H4 (cell line): Measurements from ENCODE around the gene NELL1. TPM values are rescaled to one million over a fixed set of nuclear protein-coding genes. Genes with fewer than 3 reads are reported as not detected.
"Not testable (repeated sequence)": the region's sequence is repeated elsewhere in the genome, so short reads cannot be mapped to it uniquely, and the experiment has no call there.

ENCODE experiments used
- DNase-seq: peaks from one replicate; pipeline ENCODE4 v3.0.0-alpha.2; 2015; ENCODE audit warnings: low spot score
- total RNA-seq: library from RNA; depleted of rRNA; stranded (reverse); fragments of >200 nt; shearing (Covaris generic); gene quantifications from 2 replicates; pipeline ENCODE4 v1.2.3, GENCODE V29; 2014

The NELL1 gene
- total RNA-seq, 1 experiment from 2014 or later: 0.02 TPM

DNA sequence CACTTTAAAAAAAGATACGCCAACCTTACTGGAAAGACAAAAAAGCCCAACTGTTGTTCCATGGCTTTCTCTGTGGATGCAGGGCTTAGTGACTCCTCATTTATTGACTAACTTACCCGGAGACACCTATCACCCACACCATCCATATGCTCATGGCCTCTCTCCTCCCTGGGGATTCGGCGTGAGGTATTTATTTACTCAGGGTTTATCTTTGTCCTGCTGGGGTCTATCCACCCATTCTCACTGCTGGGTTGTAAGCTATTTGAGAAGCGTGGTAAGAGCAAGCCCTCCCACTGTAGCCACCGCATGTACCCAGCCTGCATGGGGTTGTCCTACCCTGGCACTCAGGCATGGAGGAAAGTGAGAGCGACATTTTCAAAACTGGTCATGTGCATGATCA lies 93.6 kb downstream of the NELL1 start:
- DNase-seq: no peak

DNA sequence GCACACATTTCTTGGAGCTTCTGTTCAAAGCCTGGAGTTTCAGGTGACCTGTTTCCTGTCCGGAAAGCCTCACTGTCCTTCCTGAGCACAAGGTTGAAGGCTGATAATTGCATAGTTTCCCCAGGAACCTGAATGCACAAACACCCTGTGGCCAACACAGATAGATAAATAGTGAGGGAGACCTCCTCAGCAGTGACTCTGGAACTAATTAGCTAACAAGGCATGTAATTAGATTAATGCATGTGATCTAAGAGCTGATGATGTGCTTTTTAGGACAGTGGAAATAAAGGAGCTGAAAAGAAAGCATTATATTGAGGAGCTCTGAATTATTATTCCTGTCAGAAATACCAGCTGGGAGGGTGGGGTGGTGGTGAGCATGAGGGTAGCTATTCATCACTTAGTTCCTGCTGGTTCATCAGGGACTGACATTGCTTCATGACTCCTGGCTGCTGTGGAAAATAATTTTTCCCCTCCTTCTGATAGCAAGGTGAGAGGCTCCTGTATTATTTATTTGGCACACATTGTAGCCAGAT lies 101.1 kb downstream of the NELL1 start:
- DNase-seq: no peak

DNA sequence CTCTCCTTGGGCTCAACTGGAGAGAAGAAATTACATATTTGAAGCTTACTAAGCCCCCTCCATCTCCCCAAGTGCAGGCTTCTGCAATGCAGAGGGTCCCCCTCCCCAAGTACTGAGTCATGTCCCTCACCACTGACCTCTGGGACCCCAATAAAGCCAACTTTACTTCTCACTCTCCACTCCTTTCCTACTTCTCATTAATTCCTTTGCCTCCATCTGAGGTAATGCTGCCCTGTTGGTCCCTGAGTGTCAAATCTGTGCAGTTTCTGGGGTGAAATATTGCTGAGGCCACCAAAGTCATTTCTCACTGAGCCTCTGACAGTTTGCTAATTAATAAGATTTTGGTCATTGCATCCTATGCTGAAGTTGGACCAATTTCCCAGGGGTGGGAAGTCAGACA lies 101.6 kb downstream of the NELL1 start:
- no peak for DNase-seq

DNA sequence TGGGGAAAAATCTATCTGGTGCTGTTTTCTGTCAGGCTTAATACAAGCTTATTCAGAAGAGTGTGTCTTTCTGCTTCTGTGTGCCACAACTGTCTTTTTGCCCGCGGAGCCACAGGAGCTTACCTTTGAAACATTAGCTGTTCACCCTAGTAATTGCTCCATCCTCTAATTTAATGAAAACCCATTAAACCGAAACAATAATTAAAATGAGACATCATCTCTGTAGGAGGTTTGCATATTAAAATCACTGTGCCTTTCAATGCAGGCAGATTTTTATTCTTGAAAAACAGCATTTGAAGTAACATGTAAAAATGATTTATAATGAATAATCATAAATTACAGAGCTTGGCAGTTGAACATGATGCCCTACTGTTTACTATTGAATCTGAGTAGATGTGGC lies 102.3 kb downstream of the NELL1 start:
- DNase-seq: no peak

DNA sequence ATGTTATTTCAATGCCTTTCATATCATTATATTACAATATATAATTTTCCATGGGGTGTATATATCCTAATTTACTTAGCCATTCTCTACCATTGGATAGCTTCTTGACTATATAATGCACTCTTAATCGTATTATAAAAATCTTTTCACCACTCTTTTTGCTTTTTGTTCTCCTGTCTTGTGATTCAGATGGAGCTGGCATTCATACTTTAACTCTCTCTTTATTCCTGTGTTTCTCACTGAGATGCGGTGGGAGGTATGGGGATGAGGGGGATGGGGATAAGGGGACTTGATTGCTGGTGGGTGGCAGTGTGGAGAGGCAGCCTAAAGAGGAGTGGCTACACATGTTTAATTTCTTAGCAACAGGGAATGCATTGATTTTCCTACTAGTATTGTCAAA lies 105.9 kb downstream of the NELL1 start:
- no peak for DNase-seq

DNA sequence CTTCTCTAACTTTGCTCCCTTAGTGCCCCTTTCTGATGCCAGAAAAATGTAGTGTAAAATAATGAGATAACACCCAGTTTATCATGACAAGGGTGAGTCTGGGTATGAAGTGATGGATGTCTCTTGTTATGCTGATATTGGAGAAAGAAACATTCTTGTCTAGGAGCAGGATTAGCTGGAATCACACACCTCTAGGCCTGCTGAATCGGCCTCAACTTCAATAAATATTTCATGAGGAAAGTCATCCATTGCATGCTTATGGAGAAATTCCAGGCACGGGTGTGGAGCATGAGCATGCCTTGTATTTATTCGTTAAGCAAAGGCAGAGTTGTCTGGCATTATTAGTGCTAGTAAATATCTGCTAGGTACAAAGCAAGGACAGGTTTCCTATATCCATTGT lies 113.4 kb downstream of the NELL1 start:
- no peak for DNase-seq

DNA sequence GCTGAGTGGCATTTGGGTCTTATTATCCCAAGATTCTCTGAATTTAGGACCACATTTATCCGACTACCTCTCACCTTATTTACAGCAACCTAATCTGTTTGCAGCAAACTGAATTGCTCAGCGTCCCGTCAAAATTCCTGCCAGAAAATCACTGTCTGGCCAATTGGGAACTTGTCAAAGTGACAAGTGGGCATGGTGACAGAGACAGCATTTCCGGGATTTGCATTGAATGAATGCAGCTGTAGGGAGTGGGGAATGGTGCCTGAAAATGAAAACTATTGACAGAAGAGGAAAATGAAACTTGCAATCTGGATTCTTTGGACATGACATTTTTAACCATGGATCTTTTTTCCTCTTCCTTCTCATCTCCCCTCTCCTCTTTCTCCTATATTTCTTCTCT lies 113.8 kb downstream of the NELL1 start:
- no peak for DNase-seq

DNA sequence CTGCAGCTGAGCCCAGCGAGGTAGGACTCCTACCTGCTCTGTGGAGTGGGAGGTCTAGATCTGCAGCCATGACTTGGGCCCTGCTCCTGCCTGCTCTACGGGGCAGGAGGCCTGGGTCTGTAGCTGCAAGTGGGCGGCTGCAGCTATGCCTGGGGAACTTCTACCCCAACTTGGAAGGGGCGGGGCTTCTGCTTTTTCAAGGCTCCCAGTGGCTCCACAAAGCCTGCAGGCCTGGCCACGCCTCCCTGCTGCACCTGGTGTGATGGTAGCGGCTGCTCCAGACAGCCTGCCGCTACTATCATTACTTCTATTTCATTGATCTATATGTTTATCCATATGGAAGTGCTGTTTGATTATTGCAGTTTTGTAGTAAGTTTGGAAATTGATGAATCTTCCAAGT lies 121.2 kb downstream of the NELL1 start:
- DNase-seq: no peak

DNA sequence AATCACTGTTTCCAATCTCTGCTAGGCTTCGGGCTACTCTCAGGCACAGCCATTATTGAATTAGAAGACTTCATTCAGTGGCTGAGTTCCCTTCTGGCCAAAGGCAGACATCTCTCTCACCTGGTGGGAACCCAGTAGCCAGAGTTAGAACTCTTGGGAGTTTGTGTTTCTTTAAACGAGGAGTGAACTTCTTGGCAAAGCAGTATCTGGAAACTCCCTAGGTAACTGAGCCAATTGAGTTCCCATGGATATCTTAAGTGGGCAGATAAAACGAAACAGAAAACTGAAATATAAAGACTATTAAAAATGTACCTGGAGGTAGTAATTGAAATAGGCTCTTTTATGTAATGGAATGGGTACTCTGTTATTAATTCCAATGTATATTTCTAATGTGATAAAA lies 125.6 kb downstream of the NELL1 start:
- DNase-seq: no peak

DNA sequence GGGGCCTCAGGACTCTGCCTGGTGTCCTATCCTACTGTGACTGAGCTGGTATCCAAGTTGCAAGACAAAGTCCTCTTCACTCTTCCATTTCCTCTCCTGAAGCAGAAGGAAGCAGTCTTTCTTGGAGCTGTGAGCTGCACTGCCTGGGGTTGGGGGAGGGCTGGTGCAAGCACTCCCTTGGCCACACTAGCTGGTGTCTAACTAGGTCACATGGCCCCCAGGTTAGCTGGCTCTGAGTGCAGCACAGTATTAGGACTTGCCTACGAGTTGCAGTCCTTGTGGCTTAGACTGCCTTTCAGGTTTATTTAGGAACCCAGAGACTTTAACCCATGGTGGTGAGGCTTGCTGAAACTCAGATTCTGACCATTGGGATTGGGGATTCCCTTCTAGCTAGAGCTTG lies 138.9 kb downstream of the NELL1 start:
- DNase-seq: no peak

DNA sequence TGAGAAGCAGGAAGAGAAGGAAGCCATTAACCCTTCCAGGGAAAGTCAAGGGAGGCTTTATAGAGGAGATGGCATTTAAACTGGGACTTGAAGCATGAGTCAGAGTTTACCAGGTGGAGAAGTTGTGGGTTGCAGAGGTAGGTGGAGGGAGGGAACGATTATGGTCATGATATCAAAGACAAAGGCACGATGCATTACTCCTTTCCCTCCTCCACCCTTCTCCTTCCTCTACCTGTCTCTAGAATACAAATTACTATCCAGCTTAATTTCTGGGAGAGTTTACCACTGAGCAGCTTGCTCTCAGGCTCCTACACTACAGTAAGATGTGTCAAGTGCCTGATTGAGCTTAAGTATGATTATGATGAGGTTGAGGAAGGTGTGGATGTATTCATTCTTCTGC lies 151.7 kb downstream of the NELL1 start:
- DNase-seq: no peak

DNA sequence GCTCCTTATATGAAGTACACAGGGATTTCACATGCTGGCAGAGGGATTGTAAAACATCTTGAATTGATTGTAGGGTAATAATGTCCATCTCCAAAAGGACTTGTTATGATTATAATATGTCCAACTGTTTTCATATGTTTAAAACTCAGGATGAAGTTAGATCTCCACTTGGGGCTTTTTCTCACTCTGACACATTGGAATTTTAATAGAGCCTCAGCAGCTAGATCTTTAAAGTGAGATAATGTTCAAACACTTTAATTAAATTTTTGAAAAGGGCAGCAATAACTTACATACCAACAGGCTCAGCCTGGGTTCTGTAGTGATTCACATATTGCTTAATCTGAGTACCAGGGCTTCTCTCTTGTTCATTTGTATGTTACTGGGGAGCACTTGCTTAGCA lies 152.1 kb downstream of the NELL1 start:
- no peak for DNase-seq

DNA sequence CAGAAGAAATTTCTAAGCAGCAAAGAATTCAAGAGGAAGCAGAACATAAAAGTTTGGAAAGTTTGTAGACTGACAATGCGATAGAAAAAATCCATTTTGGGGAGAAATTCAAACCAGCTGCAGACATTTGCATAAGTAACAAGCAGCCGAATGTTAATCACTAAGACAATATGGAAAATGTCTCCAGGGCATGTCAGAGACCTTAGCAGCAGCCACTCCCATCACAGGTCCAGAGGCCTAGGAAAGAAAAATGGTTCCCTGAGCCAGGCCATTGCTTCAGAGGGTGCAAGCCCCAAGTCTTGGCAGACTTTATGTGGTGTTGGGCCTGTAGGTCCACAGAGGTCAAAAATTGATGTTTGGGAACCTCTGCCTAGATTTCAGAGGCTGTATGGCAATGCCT lies 155.4 kb downstream of the NELL1 start:
- DNase-seq: no peak

DNA sequence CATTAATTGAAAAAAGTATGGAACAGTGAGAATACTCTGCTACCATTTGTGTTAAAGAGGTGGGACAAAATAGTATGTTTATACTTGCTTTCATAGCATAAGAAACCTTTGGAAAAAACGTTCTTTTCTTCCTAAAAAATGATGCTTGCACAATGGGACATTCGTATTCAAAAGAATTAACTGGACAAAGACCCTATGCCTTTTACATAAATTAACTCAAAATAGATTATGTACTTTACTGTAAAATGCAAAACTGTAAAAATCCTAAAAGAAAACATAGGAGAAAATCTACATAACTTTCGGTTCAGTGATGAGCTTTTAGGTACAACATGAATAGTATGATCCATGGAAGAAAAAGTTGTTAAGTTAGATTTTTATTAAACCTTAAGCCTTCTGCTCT lies 166.2 kb downstream of the NELL1 start:
- DNase-seq: no peak

DNA sequence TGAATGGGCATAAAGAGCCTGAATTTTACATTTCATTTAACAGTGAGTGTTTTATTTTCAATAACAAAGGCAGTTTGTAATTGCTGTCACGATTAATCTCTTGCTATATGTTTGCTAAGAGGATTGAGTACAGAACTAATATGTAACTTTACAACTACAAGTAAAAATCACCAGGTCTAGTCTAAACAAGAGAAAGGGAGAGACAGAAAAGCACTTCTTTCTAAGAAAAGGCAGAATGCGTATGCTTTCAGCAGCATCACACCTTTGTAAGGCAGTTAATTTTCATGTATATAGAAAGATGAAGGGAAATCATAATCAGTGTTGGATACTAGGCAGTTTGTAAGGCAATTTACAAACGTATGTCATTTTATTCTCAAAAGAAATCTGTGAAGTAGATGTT lies 169.8 kb downstream of the NELL1 start:
- DNase-seq: no peak

DNA sequence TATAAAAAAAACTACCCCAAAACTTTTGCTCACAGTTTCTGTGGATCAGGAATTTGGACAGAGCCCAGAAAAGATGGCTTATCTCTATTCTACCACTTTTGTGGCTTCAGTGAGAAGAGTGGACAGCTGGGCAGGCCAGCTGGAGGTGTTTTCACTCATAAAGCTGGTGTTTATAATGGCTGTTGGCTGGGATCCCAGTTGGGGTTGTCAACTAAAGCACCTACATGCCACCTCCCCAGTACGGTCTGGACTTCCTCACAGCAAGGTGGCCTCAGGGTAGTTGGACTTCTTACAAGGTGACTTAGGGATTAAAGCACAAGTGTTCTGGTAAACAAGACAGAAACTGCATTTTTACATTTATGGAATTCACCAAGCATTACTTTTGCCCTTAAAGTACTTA lies 171.0 kb downstream of the NELL1 start:
- DNase-seq: no peak

DNA sequence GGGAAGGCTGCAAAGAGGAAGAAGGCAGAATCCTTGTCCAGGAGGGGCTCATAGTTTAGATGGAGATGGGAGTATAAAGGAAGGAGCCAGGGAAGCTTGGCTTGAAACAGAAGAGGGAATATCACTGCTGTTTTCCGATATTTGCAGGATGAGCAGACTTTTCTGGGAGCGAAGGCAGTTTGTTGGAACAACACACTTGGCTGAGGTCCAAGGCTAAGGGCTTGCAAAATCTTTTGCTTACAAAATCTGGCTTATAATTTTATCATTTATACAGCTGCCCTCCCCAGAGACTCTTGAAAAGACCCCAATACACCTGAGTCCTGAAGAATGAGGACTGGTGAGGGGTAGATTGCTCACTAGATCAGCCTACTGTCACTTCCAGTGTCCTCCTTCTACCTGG lies 174.8 kb downstream of the NELL1 start:
- no peak for DNase-seq

DNA sequence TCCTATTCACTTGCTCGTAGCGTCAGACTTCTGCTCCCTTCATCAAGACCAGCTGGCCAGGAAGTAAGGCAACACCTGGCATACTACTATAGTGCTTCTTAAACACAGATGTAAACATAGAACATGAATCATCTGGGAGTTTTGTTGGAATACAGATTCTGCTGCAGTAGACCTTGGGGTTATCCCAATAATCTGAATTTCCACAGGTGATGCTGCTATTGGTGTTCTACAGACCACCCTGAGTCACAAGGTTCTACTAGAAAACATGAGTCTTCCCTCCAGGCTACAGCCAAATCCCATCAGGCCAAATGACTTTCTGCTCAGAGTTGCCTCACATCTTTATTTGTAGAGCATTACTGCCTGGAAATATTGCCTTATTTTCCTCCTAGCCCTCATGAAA lies 175.2 kb downstream of the NELL1 start:
- DNase-seq: no peak

DNA sequence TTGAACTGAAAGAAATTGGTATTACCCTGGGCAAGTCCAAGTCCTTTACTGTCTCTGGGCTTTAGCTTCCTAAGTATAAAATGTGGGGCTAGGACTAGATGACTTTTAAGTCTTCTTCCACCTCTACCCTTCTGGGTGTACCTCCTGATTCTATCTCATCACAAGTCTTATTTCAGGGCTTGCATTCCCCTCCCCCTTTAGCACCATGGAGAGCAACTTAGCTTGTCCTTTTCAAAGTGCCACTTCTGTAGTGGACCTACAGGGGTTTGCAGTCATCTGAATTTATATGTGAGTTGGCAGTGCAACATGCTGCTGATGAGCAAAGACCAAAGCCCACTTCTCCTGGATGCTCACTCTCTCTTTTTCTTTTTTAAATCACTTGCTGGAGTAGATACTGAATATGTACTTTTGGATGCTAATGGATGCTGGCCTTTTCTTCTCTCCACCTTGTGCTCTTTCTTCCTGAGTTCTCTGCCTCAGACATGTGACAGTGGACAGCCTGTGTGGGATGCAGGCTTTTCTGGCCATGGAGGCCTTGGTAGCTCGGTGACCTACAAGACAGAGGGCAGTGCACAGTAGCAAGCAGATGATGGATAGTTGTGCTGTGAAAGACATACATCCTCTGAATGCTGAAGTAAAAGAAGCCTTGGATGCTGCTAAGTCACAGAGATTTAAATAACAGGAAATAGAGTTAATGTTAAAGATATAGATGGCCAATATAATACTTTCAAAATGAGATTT lies 185.0 kb downstream of the NELL1 start:
- no peak for DNase-seq

DNA sequence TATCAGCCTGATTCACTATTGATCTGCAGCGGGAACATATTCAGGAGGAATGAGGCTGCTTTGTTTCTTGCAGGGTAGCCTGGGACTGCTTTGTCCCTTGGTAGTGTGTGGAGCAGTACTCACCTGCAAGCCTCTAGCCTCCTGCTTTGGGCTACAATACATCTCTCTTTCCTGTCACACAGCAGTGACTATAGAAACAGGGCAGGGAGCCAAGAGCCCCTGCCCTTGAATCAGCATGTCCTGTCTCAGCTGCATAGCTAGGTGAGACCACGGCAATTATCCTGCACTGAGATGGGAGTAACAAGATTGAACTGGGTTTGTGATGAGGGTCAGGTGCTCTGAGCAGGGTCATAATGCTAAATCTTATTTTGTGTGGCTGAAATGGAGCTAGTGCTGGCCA lies 191.9 kb downstream of the NELL1 start:
- no peak for DNase-seq

DNA sequence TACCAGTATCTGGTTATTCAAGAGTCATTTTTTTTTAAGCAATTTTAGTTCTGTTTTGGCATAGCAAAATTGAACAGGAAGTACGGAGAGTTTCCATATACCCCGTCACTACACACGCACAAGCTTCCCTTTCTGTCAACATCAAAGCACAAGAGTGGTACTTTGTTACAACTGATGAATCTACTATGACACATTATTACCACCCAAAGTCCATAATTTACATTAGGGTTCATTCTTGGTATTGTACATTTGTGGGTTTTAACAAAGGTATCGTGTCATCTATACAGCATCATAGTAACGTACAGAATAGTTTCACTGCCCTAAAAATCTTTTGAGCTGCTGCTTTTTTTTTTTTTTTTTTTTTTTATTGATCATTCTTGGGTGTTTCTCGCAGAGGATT lies 192.9 kb downstream of the NELL1 start:
- DNase-seq: not testable (repeated sequence)

DNA sequence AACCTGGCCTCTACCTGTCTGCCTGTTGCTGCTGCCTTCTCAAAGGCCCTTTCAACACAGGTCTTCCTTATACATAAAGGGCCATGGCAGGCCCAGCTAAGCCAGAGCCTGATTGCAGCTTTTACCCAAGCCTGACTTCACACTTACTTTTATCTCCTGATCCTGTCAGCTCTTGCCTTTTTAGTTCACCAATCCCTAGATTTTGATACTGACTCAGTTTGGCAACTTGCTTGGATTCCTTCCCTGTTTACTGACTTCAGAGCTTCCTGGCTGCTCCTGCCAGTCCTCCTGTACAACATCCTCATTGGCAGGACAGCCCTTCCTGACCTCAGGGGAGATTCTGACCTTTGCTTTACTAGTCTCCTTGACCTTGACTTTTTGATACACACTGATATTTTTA lies 195.2 kb downstream of the NELL1 start:
- no peak for DNase-seq

DNA sequence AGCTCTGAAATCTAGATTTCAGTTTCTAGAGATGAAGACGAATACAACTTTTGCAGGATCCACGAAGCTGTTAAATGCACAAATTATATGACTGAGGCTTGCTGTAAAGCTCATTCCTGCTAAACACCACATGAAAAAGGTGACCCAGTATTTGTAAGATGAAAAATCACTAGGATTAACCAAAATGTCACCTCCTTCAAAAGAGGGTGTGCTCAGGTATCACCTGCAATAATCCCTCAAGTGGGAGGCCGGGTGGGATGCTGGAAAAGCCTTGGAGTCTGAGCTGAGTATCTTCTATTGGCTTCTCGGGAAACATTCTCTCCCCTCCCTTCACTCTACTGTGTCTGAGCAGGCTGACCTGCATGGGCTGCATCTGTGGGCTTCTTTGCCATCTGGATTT lies 195.8 kb downstream of the NELL1 start:
- DNase-seq: no peak

DNA sequence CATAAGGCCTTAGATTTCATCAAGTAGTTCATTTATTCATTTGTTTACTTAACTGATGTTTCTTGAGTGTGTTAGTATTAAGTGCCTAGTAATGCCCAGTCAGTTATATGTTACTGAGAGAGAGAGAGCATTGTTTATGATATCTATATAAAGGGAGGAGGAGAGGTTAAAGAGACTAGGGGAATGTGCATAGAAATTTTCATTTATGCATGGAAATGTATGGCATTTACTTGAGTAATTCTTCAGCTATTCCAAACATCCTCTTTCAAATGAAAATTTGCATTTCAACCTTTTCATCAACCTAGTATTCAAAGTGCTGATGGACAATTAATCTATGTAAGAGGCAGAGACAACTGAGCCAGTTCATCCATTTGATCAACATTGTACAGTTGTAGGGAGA lies 199.7 kb downstream of the NELL1 start:
- DNase-seq: no peak
